GM19035 (cell line): Measurements from ENCODE around the gene TPCN2.

ENCODE experiments used
- ATAC-seq: cut with Tn5 transposase; IDR thresholded peaks from one replicate; pipeline ENCODE4 v1.9.1; 2021; ENCODE audit not compliant: unreplicated experiment

The TPCN2 gene

GRCh38 chr11:69010361-69010891 is 38.3 kb upstream of the TPCN2 start:
- no peak for ATAC-seq

DNA sequence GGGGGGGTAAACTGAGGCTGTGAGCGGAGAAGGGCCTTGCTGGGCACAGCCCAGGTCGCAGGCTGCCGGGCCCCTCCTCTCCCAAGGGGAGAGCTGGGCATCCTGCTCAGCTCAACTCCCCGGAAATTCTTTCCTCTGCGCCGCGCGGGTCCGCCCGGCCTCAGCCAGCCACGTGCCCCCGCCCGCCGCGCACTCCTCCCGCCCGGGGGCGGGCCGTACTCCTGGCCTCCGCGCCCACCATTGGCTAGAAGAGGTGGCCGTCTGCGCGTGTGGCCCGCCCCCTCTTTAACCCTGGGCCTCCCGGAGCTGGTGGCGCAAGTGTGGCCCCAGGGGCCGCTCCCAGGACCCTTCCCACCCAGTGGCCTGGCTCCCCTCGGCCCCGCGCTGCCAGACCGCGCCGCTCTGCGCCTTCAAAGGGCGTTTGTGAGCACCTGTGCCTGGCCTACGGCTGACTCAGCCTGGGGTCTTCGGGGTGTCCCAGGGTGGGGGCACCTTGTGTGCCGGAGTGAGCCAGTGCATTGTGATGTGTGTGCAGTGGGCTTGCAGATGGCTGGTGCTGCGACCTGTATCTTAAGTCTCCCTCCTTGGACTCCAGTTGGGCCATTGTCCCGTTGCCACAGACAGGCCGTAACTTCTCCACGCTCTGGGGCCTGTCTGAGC is 37.6 kb upstream of the TPCN2 start:
- no peak for ATAC-seq

DNA sequence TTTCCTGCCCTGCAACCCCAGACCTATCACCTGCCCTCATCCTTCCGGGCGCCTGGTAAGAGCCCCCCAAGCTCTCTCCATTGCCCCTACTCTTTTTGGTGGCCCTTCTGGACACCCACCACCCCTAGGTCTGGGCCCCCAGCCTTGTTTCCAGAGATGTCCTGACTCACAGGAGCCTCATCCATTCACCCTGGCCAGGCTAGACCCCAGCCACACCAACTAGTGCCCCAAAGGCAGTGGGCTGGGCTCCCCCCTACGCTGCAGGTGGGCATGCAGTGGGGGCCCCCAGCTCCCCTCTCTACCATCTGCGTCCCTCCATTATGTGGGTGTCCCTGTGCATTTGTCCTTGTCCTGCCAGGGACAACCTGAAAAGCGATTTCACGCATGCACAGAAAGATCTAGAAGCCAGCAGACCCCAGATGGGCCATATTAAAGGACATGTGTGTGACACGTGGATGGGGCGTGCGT is 37.1 kb upstream of the TPCN2 start:
- no peak for ATAC-seq

- ATAC-seq, result no peak
Observed at GRCh38 chr11:69012092-69013008, 36.4 kb upstream of the TPCN2 start.

GRCh38 chr11:69013009-69013951 is 35.5 kb upstream of the TPCN2 start, which contains the start of gene MRGPRF:
Gene MRGPRF, minus strand, starts transcription at chr11:69013246. Its CDS starts 3,345 bp downstream, at chr11:69009901.
- ATAC-seq, result no peak

- ATAC-seq, result no peak
Observed at GRCh38 chr11:69014084-69014851, 34.5 kb upstream of the TPCN2 start.

DNA sequence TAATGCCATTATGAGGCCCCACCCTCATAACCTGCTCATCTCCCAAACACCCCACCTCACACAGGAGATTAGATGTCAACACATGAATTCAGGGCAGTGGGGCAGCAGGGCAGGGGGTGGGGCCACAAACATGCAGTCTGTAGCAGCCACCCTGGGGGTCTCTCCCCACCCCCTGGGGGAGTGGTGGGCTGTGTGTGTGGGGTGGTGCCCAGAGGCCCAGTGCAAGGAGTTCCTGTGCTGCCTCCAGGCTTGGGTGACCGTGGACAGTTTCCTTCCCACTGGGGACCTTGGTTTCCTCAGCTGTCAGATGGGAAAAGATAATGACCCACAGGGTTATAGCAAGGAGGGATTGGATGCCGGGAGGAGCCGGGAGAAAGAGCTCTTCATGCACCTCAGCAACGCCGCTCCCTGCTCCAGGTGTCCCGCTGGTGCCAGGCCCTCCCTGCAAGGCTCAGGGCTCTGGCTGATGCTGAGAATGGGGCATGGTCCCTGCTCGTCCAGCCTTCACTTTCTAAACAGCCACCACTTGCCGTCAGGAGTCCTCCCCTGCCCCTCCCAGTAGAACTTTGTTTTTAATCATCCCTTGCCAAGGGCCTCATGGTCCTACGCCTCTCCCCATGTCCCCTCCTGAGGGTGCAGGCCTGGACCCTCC is 33.7 kb upstream of the TPCN2 start:
- no peak for ATAC-seq

DNA sequence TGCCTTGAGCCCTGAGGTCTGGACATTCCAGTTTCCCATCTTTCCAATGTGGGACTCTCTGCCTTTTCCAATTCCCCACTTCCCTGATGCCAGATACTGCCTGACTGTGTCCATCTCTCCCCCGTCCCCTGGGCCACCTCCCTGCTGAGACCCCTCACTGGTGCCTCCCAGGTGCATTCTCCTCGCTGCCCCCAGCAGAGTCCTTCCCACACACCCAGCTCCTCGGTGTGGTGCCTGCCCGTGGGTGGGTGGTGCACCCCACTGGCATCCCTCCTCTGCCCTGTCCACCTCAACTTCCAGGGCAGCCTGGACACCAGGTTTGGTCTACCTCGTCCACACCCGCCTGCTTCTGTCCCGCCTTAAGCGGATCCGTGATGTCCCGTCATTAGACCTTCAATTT is 30.8 kb upstream of the TPCN2 start:
- ATAC-seq, result no peak

DNA sequence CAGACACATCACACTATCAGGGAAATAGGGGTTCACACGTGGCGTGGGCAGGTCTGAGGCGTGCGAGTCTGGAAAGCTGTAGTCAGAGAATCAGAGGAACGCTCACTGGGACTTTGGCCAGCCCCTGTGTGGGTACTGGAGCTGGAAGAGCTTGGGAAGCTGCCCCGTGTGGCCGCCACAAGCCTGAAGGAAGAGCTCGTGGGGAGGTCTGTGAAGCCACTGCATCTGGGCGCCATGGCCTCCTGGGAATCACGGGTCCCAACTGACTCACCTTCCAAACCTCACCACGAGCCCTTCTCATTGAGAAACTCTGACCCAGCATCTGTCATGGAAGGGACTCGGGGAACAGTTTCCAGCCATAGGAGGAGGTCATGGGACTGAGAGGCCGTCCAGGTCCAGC is 29.8 kb upstream of the TPCN2 start:
- no peak for ATAC-seq

DNA sequence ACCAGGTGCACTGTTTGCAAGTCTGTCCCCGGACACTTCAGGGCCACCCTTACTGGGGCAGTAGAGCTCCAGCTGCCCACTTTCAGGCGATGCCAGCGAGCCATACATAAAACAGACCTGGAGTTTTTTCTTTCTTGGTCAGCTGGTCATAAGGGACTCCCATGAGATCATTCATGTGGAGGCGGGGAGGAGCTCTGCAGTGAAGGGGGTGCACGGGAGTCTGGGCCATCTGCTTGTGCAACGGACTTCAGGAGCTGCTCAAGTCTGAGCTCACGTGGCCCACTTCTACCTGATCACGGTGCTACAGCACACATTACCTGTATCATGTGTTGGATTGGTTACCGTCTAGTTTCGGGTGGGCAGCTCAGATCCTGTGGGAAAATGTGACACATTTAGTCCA is 26.5 kb upstream of the TPCN2 start:
- no peak for ATAC-seq

- ATAC-seq, result no peak
Observed at GRCh38 chr11:69024509-69024908, 24.2 kb upstream of the TPCN2 start.

DNA sequence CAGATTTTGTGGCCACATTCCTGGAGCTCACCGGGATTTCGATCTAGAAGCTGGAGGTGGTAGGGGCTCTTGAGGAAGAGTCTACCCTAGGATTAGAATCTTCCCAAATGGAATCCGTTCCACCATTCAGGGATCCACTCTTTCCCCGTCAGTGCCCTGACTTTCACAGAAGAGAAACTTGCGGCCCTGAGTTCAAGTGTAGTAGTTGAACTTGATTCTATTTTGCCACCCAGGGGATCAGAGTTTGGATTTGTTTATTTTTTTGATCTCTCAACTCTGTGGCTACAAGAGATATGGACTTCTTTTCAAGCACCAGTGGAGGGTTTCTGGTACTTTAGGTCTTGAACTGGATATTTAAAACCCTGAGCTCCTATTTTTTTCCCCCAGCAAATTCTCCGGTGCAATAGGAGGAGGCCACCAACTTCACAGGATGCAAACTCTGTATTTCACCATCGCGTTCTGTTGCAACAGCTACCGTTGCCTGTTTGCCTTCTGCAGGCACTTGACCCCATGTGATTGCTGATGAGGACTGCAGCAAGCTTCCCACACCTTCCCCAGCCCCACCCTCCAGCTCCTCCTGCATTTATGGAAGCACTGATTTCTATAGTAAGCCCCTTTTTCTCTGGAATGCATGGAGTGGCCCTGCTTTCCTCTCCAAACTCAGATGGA is 20.9 kb upstream of the TPCN2 start:
- ATAC-seq, result no peak

- no peak for ATAC-seq
Observed at GRCh38 chr11:69030301-69030700, 18.4 kb upstream of the TPCN2 start.

DNA sequence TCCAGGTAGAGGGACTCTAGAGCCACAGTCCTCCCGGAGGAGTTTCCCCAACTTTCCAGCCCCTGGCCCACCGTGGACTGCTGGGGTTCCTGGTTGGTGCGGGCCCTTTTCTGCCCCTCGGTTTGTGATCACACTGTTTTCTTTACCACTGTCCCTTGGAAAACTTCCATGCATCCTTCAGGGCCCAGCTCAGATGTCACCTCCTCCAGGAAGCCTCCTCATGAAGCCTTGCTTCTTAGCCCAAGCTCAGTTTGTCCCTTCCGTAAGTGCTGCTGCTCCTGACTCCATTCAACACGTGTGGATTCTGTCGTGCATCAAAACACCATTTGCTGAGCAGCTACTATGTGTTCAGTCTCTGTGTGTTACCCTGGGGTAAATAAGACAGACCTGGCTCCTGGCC is 15.9 kb upstream of the TPCN2 start:
- ATAC-seq, result no peak

- no peak for ATAC-seq
Observed at GRCh38 chr11:69033431-69033830, 15.3 kb upstream of the TPCN2 start.

GRCh38 chr11:69034123-69034867 is 14.4 kb upstream of the TPCN2 start:
- no peak for ATAC-seq

DNA sequence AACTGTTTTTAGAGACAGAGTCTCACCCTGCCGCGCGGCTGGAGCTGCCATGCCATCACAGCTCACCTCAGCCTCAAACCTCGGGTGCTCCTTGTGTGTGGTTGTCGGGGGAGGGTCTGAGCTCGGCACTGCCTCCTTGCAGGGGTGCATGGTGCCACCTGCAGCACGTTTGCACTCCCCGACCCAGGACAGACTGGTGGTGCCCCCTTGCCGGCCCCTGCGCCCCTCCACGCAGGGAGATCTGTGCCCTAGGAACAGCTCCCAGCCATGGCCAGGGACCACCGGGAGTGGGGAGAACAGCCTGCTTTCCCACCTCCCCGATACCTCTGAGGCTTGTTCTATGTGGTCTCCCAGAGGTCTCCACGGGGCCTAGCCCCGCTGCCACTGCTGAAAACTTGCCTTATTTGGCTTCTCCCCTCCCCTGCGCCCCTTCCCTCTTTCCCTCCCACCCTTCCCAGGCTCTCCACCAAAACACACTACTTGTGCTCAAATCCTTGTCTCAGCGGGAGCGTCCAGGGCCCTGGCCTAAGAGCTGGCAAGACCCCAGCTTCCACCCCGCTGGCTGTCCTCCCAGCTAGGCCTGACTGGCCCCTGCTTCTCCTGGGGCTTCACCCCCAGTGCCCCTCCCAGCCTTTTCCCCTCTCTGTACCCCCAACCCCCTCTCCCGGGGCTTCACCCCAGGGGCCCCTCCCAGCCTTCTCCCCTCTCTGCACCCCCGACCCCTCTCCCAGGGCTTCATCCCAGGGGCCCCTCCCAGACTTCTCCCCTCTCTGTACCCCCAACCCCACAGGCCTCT is 13.4 kb upstream of the TPCN2 start:
- no peak for ATAC-seq

DNA sequence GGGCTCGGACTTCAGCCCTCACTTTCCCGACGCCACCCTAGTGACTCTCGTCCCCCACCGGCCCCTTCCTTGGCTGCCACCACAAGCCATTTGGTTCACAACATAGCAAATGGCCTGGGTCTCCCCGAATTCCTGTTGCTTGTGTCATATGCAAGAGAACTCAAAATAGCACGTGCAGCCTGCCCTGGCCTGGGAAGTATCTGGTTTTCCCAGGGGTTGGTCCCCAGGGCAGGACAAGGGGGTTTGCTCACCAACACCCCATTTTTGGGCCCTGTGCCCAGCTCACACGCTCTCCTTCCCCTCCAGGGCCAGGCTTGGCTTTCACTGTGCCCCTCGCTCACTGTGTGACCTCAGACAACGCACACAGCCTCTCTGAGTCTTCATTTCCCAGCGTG is 12.8 kb upstream of the TPCN2 start:
- ATAC-seq, result no peak
